GM19463 (cell line): ENCODE measurements around the gene GLRX.

ENCODE experiments used
- ATAC-seq: cut with Tn5 transposase; IDR thresholded peaks from one replicate; pipeline ENCODE4 v1.9.1; 2021; ENCODE audit warnings: mild to moderate bottlenecking, moderate library complexity; ENCODE audit not compliant: unreplicated experiment

GLRX gene, protein sequence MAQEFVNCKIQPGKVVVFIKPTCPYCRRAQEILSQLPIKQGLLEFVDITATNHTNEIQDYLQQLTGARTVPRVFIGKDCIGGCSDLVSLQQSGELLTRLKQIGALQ

DNA sequence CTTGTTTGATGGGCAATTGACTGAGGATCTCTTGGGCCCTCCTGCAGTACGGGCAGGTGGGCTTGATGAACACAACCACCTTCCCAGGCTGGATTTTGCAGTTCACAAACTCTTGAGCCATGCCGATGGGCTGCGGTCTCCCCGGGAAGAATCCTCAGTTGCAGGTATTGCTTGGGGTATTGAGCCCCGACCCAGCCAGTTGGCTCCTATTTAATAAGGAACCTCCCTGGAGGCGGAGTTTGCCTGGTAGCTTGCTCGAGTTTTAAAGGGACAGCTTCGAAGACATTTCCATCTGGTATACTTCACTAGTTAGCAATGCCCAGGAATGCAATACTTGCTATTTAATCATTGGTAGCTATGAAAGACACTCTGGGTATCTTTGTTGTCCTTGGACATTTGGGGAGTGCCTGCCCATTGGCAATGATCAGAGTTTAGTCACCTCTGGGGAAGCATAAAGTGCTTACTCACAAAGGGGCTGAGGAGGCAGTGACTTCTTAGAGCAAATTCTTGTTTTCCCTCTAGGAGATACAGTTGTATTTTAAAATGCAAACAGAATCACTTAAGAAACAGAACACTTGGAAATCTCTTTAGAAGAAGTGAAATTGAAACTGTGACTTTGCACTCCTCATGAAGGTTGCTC is at the start of gene GLRX:
Gene GLRX (minus strand): TSS at position 185 of the 640 bp plus-strand sequence. CDS start 64 bp downstream, at position 121.
- peak; percentile 37 for ATAC-seq

DNA sequence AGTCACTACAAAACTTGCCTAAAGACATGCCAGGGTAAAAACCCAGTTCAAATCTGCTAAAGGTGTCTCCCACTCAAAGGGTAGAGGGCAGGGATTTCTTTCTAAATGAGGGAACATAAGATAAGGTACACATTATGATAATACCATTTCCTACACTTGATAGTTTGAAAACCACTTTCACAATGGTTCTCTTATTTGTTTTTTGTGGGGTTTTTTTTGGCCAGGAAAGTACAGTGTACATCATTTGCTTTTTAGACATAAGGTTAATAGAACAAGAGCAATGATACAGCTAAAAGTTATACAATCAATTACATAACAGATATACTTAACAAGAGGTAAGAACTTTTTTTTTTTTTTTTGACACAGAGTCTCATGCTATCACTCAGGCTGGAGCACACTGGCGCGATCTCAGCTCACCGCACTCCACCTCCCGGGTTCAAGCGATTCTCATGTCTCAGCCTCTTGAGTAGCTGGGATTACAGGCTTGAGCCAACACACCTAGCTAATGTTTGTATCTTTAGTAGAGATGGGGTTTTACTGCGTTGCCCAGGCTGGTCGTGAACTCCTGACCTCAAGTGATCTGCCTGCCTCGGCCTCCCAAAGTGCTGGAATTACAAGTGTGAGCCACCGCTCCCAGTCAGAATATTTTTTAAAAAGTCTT is 48.8 kb upstream of the GLRX start:
- ATAC-seq, result no peak

DNA sequence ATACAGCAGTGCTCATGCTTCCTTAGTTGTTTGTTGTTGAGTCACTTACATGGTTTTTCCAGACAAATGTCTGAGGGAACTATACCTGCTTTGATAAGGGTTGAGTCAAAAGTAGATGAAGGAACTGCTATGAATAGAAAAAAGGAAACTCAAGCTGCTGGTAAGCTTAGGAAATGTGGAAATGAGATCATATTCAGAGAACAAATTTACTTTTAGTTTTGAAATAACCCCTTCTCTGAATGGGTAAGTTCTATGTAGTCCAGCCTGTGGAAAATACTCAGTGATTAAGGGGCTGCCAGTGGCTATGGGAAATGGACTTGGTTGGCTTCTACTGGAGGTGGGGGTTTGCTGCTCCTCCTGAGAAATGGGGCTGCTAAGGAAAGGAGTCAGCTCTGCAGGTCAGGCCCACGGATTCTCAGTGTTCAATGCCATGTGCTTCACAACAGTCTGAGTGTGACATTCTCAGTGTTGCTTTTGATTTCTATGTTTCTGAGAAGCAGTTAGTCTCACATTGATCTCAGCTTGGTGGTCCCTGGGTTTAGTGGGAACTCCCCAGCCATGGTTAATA is 47.7 kb upstream of the GLRX start:
- peak; percentile 54 for ATAC-seq

DNA sequence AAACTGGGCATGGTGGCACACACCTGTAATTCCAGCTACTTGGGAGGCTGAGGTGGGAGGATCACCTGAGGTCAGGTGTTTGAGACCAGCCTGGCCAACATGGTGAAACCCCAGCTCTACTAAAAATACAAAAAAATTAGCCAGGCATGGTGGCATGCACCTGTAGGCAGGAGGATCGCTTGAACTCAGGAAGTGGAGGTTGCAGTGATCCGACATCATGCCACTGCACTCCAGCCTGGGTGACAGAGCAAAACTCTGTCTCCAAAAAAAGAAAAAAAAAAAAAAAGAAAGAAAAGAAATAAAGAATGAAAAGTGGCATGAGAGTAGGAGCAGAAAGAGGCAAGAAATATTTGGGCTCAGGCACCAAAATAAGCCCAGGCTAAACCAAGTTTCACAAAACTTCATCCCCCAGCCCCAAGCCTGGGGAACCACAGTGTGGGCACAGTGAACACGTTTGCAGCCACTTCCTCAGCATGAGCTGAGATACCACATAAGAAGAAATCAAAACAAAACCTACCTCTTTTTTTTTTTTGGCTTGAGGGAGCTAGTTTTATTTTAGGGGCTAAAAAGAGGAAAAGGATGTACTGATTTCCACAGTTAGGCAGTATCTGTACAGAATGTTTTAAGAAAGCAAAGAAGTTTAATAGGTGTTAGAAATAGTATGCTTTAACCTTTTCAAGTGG is 46.8 kb upstream of the GLRX start:
- peak; percentile 47 for ATAC-seq

DNA sequence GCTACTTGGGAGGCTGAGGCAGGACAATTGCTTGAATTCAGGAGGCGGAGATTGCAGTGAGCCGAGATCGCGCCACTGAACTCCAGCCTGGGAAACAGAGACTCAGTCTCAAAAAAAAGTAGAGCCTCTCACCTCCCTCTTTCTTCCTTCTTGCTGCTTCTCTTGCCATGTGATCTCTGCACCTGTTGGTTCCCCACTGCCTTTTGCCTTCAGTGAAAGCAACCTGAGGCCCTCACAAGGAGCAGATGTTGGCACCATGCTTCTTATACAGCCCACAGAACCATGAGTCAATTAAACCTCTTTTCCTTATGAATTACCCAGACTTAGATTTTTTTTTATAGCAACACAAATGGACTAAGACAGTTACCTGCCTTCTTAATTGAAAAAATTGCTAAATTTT is 45.6 kb upstream of the GLRX start:
- no peak for ATAC-seq

DNA sequence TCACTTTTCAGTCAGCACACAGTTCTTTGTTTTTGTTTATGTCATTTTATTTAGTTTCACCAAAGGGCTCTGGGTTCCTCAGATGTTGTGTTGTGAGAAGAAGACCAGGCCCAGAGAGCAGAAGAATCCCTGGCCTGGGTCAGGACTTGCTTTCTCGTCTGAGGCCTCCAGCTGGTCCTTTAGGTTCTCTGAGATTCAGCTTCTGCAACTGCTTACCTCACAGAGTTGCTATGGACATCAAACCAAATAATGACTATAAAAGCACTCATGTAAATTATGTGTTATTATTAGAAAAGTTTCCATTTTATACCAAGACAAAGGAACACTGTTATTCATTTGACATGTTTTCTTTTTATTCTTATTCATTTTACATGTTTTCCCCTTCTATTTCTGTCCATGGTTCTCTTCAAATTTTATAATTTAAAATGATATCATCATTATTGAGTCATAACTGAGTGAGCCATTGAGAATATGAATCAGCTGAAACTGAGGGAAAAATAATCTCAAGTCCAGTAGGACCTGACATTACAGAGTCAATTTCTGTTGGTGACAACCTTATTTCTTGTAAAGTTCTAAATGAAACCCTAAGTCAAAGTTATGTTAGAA is 44.0 kb upstream of the GLRX start:
- ATAC-seq, result no peak

DNA sequence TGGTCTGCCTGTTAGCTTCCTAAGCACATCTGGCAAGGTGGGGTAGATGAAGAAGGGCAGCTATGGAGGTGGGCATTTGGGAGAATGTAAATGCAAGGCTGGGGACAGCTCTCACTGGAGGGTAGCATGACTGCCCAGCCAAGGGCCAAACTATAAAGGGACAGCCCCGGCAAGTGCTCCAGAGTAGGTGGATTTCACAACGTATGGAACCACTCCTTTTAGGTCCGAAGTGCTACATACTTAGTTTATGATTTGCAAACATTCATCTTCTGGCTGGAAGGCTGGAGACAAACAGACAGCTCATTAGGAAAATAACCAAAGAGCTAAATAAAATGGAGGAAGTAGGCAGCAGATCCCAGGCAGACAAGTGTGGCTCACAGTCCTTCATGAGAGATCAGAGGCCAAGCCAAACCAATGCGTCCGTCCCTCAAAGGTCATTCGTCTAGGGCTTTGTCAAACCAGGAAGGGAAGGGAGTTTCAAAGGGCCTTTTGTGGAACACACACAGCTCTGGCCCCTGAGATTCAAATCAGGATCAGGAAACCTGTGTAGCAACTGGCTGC is 42.5 kb upstream of the GLRX start:
- no peak for ATAC-seq

DNA sequence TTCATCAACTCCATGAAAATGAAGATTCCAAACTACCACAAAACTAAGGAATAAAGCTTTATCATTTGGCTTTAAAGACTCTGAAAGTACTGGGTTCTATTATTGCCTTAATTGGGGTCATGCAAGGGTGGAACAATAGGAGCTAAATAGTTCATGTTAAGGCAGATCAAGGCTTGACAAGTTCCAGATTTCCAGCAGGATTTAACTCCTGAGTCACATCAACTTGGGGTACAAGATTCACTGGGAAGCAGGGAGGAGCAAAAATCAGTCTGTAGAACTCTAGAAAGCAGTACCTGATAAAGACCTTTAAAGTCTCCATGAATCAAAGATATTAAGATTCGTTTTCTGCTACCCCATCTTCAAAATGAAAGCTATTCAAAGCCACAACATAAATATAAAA is 41.9 kb upstream of the GLRX start:
- no peak for ATAC-seq

DNA sequence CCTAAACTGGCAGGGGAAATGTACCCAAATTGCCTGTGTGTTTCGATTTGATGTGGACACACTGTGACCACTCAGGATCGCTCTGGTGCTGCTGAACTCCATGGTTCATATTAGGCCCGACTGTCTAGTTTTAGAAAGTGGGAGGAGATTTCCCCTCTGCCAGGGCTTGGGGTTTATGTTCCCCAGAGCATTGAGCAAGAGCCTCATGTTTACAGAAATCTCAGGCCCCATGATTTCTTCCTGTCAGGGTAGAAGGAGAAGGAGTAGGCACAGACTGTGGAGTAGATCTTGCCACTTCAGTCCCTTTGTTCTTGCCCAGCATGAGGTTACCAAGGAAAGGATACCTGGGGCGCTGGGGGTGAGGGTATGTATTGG is 40.8 kb upstream of the GLRX start:
- ATAC-seq, result no peak

DNA sequence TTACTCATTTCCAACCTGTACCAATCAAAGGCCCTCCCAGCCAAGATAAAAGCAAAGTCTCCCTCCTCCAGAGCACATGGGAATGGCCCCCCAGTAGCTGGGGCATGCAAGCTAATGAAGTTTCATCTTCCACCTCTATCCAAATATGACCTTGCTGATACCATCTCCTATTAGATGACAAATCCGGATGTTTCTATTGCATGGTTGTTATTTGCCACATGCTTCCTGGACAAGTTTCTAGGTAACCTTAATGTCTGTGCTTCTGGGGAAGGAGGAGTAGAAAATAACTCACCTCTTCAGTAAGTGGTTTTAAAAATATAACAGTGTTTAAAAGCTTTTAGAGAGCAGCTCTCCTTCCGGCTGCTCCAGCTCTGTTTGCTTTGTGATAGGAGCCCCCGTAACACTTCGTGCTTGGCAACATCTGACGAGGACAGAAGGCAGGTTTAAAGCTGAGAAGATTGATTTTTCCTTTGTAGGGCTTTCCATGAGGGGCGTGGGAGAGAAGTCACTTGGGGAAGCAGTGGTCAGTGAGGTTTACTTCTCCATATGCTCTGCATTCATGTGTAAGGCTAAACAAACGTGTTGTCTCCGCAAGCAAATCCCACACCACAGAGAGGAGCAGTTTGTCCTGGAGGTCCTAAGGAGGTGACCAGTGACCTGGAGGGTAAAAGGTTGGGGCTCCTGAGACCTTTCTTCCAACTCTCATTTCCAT is 40.3 kb upstream of the GLRX start:
- no peak for ATAC-seq

DNA sequence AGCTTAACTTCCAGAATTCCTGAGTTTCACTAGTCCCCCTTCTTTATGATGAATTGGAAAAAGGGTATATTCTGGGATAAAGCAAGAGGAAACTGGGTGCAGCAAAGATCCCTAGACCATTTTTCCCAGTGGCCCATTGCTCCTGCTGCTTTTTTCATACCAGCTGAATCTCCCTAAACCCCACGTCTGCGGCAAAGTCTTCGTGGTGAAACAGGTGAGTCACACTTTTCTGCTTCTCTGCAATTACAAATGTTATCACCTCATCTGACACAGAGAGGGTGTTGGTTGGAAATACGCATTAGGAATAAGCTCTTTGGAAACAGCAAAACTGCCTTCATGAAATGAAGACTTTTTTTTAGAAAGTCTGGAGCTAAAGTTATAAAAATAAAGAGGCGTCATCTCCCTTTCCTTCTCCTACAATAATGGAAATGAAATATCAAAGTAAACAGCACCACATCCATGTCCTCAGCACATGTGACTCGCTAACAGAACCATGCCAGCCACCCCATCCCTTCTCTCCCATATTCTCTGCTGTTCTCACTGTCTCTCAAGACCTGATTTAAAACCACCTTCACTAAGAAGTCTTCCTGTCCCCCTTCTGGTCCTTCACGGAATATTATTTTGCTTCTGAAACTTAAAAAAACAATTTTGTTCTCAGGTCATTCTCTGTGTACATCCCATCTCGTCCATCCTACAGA is 39.5 kb upstream of the GLRX start:
- ATAC-seq, result no peak

DNA sequence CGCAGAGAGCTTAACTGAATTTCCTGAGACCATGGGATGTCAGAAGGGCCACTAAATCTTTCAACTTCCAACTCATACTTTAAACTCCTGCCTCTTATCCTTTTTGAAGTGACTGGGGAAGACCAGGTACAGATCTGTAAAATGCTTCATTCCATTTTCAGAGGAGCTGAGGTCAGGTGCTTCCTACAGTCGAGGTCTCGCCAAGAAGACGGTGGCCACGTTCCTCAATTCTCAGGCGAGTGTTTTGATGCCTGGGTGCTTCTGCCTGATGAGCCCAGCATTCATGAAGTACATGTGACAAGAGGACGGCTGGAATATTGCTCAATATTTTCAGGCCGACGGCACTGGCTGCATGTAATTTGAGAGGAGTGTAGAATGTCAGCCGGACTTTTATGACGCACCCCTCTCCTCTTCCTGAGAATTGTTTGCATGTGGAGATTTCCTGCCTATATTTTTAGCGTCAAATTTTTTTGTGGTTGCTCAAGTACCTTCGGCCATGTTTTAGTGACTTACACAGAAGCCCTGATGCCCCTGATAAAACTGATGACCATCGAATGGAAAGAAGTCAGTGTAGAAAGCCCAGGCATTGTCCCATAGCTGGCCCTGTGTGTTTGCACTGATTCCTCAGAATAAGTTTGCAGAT is 38.8 kb upstream of the GLRX start:
- no peak for ATAC-seq

DNA sequence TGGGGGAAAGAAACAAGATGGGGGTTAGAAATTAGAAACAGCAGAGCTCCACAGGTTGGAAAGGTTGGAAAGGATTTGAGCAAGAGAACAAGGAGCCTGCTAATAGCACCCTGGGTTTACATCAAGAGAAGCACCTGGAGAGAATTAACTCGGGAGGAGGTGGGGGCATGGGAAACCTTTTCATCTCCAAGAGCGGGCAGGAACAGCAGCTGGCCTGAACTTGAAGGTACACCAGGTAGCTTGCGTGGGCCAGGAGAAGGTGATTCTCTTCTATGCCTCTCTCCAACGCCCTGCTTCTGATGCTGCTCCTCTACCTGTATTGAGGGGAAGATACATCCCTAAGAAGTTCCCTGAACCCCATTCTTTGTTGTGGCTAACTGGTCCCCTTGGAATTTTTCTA is 37.1 kb upstream of the GLRX start:
- ATAC-seq, result no peak

DNA sequence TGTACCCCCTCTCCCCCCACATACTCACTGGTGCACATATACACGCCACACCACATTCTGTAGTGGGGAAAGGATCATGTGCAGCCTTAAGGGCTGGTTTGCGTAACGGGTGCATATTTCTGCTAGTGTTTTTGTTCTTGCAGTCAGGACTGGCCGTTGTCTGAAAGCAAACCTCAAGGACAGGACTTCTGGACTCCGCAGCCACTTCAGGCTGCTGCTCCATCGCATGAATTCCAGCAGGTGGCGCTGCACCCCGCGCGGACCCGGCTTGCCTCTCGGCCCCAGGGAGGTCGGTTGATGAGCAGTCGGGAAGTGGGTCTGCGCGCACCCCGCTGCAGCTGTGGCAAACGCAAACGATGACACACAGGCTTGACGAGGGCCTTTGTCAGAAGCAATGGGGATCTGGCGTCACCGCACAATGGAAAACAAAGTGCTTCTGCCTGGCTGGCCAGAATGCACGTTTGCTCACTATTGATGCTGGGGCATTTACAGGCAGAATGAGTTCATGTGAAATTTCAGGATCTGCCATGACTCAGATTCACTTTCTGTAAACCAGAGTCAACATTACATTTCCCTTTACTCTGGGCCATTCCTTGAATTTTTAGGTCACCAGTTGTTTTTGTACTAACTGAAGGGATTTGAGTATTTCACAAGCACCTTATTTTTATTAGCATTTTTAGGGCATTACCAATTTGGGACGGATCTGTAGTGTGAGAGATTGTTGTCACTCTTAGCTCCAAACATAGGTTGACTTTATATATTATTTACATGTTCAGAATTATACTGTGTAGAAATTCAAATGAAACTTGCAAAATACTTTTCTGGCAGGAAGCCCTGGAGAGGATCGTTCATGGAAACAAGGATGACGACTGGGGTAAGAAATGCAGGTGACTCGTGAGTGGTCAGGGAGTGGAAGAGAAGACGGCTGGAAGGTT is 36.4 kb upstream of the GLRX start:
- ATAC-seq, result peak; percentile 91

DNA sequence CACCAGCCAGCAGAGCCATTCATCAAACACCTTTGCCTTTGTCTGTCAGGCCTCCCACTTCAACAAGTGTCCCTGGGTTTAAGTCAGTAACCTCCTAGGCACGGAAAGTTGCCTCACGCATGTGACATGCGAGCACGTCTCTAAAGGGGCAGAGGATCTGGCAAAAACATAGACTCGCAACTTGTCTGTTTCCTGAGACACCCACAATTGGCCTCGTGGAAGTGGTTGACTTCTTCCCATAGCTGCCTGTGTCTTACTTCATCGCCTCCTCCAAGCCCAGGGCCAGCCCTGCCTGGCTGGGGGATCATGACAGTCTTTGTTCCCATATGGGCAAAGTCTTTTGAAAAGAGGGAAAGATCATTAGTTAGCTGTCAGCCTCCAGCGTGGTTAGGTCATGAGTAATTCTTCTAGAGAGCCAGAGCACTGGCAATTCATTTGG is 35.5 kb upstream of the GLRX start:
- ATAC-seq, result no peak

DNA sequence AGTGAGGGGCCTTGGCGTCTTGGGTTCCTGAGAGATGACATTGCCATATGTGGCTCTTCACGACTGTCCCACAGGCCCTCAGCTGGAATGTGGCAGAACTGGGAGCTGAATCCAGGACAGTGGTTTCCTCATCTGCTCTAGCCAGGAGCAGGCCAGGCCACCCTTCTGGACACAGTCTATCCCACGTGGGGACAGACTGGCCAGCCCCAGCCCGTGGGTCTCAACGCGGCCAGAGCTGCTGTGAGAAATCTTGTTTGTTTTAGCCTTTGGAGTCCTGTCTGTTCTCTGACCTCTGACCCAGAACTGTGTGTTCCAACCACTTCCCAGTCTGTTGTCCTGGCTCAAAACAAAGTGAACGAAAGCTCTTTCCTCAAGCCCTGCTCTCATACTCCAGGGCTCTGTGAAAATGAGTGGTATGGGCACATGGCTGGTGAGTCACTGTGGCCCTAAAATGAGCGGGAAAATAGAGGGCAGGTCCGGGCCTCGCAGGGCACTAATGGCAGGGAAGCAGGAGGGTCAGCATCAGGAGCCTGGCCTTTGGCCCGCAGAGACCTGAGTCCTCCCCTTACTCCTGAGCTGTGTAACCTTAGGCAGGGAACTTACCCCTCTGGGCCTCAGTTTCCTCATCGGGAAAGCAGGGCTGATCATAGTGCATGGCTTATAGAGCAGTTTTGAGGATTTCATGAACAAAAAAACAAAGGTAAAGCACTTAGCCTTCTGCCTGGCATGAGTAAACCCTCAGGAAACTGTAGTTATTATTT is 34.8 kb upstream of the GLRX start:
- no peak for ATAC-seq

DNA sequence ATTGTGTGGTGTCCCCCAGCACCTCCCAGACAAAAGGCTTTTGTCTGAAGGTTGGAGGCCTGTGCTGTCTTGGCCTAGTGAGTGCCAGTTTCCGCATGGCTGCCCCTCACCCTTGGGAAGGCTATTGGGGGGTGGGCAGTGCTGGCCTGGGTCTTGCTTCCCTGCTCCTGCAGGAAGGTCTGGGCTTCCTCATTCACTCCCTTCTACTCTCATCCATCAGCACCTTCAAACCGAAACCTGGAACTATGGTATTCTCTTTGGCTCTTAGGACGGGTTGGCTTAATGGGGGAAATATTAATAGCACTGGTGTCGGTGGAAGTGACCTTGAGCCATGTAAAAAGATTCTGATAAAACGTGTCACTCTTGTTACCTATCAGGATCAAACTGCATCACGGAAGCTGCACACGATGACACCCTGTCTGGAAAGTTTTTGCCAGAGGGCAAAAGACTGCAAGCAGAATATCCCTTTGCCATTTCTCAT is 34.0 kb upstream of the GLRX start:
- no peak for ATAC-seq
